WERI-Rb-1 (cell line): ENCODE measurements around the gene RNASE4.
"Not testable (repeated sequence)": the region's sequence is repeated elsewhere in the genome, so short reads cannot be mapped to it uniquely, and the experiment has no call there.

Experiments used
- DNase-seq: peaks from one replicate; pipeline ENCODE4 v3.0.0-alpha.2; 2020
- H3K27ac ChIP-seq: fragments of 250-450 bp; sonication (Bioruptor Pico); 2 replicates; pipeline ENCODE4 v1.5.1; 2020; ENCODE audit warnings: mild to moderate bottlenecking, moderate library complexity
- H3K27me3 ChIP-seq: fragments of 250-450 bp; sonication (Bioruptor Pico); 2 replicates; pipeline ENCODE4 v1.5.1; 2021; ENCODE audit warnings: mild to moderate bottlenecking, low read depth, moderate library complexity; ENCODE audit not compliant: insufficient read depth, severe bottlenecking
- H3K36me3 ChIP-seq: fragments of 250-450 bp; sonication (Bioruptor Pico); 2 replicates; pipeline ENCODE4 v1.5.1; 2020; ENCODE audit warnings: mild to moderate bottlenecking, moderate library complexity
- H3K4me3 ChIP-seq: 2 replicates; pipeline ENCODE4 v1.5.1; 2011; ENCODE audit warnings: low read depth, mild to moderate bottlenecking, control low read depth, low read length
- H3K9me3 ChIP-seq: fragments of 250-450 bp; sonication (Bioruptor Pico); 2 replicates; pipeline ENCODE4 v1.5.1; 2021; ENCODE audit warnings: mild to moderate bottlenecking, moderate library complexity; ENCODE audit not compliant: severe bottlenecking
- TF ChIP-seq, protein P1 (sequence below): IDR thresholded peaks from 2 replicates; pipeline ENCODE4 v1.5.1; 2011; ENCODE audit warnings: low read depth, mild to moderate bottlenecking, control low read depth, inconsistent platforms, low read length

The RNASE4 gene

GRCh38 chr14:20726531-20726930, 42.2 kb downstream of the RNASE4 start:
- Histone ChIP-seq H3K27ac (no peak overlapping the region), H3K27me3 (peaks cover 91% of the 10 kb centered on the region), H3K36me3 (no peaks in the 10 kb centered on the region), H3K4me3 (no peak overlapping the region), H3K9me3 (no peaks in the 10 kb centered on the region)
- DNase-seq = no peak
- TF ChIP-seq, protein P1, sequence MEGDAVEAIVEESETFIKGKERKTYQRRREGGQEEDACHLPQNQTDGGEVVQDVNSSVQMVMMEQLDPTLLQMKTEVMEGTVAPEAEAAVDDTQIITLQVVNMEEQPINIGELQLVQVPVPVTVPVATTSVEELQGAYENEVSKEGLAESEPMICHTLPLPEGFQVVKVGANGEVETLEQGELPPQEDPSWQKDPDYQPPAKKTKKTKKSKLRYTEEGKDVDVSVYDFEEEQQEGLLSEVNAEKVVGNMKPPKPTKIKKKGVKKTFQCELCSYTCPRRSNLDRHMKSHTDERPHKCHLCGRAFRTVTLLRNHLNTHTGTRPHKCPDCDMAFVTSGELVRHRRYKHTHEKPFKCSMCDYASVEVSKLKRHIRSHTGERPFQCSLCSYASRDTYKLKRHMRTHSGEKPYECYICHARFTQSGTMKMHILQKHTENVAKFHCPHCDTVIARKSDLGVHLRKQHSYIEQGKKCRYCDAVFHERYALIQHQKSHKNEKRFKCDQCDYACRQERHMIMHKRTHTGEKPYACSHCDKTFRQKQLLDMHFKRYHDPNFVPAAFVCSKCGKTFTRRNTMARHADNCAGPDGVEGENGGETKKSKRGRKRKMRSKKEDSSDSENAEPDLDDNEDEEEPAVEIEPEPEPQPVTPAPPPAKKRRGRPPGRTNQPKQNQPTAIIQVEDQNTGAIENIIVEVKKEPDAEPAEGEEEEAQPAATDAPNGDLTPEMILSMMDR = no peak

GRCh38 chr14:20730891-20731290, 46.5 kb downstream of the RNASE4 start:
- H3K27ac ChIP-seq = no peak overlapping the region
- no peak overlapping the region for H3K4me3 ChIP-seq
- H3K36me3 ChIP-seq = no peaks in the 10 kb centered on the region
- TF ChIP-seq, protein P1 = no peak
- no peaks in the 10 kb centered on the region for H3K9me3 ChIP-seq
- no peak for DNase-seq
- H3K27me3 ChIP-seq = peaks cover 90% of the 10 kb centered on the region

DNA sequence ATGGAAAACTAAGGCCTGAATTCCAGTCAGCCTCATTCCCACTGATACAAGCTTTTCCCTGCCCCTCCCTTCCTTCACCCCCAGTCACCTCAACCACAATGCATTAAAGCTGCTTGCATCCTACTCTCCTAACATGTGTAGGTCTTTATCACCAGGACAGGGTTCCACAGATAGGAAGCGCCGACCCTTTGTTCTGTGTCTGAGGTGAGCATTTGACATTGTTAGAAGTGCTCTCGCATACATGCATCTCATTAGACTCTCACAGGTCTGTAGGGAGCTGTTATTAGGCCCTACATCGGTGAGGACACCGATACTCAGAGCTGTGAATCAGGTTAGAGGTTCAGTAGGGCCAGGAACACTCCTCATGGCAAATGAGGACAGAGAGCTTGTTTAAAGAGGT, 48.1 kb downstream of the RNASE4 start:
- H3K4me3 ChIP-seq = no peak overlapping the region
- H3K9me3 ChIP-seq = no peaks in the 10 kb centered on the region
- no peak for DNase-seq
- peaks cover 92% of the 10 kb centered on the region for H3K27me3 ChIP-seq
- H3K27ac ChIP-seq = no peak overlapping the region
- H3K36me3 ChIP-seq = no peaks in the 10 kb centered on the region
- TF ChIP-seq, protein P1 = no peak

- DNase-seq = no peak
- TF ChIP-seq, protein P1 = no peak
- Histone ChIP-seq H3K36me3 (no peaks in the 10 kb centered on the region), H3K27ac (no peak overlapping the region), H3K9me3 (no peaks in the 10 kb centered on the region), H3K4me3 (no peak overlapping the region), H3K27me3 (peaks cover 91% of the 10 kb centered on the region)
Measured at GRCh38 chr14:20732979-20733635, 48.7 kb downstream of the RNASE4 start.

DNA sequence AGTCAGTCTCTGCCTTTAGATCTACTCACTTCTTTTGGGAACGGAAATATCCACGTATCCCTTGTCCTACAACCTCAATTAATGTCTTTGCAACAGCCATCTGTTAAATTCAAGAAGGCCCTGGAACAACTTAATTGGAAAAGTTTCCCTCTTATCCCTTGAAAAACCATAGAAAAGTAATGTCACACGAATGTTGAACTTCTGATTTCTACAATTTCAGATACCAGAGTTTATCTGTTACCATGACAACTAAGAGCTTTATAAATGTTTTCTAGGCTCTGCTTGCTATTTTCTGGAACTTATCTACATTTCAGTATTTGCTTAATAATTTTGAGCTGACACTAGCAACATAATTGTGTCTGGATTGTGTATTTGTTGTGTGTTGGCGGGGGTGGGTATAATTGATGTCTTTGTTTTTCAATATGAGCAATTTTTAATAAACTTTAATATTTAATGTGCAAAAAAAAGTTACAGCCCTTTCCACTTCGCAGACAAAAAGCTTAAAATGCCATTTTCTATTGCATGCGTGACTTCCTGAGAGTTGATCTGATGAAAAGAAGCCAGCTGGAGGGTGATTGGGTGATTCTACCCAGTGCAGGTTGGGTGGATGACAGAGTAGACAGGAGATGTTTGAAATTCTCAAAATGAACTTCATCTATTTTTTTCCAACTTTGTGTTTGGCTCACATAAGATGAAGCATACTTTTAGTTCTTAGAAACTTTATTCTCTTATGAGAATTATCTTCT, 49.5 kb downstream of the RNASE4 start:
- DNase-seq = no peak
- no peaks in the 10 kb centered on the region for H3K9me3 ChIP-seq
- H3K27me3 ChIP-seq = peaks cover 91% of the 10 kb centered on the region
- TF ChIP-seq, protein P1 = no peak
- no peak overlapping the region for H3K4me3 ChIP-seq
- H3K36me3 ChIP-seq = no peaks in the 10 kb centered on the region
- H3K27ac ChIP-seq = no peak overlapping the region

DNA sequence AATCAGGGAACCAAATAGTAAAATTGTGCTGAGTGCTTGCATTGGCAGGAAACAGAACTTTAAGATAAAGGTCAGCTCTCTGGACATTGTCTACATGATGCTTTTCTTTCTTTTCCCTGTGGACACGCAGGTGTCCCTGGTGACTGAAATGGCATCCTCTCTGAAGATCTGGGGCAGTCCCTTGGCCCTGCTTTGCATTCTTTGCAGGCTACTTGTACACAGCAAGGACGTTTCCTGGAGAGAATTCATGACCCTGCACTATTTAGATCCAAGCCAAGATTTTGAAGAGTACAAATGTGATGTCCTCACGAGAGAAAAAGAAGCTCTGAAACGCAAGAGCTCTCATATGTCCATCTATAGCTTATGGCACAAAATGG, 50.1 kb downstream of the RNASE4 start:
- Histone ChIP-seq H3K27me3 (peaks cover 91% of the 10 kb centered on the region), H3K4me3 (no peak overlapping the region), H3K36me3 (no peaks in the 10 kb centered on the region), H3K27ac (no peak overlapping the region), H3K9me3 (no peaks in the 10 kb centered on the region)
- TF ChIP-seq, protein P1 = no peak
- no peak for DNase-seq

DNA sequence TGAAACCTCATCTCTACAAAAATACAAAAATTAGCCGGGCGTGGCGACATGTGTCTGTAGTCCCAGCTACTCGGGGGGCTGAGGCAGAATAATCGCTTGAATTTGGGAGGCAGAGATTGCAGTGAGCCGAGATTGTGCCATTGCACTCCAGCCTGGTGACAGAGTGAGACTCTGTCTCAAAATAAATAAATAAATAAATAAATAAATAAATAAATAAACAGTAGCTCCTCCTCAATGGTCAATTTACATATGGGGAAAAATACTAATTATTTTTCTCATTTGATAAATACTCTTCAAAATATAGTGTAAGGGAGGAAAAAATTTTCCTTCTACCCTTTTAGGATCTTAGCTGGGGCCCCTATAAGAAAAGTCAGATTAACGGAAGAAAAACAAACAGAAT, 53.9 kb downstream of the RNASE4 start:
- not testable (repeated sequence) for H3K36me3 ChIP-seq, H3K27ac ChIP-seq, H3K4me3 ChIP-seq, DNase-seq, H3K9me3 ChIP-seq
- peaks cover 88% of the 10 kb centered on the region for H3K27me3 ChIP-seq
